Endothelial cell of umbilical vein (primary cell): ENCODE results near the gene MAP2K5. TPM values are rescaled to one million over a fixed set of nuclear protein-coding genes. Genes with fewer than 3 reads are reported as not detected.

Source experiments
- BruUV-seq: library from RNA; stranded (reverse); fragments of 400-500 nt; replicated peaks from 2 replicates; lab custom pipeline; 2021; lab: Mats Ljungman, UMichigan
- CTCF ChIA-PET: fragments of 300-600, 350-600 bp; sonication (Branson Sonifier 250); formaldehyde crosslinking; loops from one replicate; lab custom pipeline; 2021; ENCODE audit warnings: antibody characterized with exemption, inconsistent platforms; lab: Charles Lee
- POLR2A ChIA-PET: fragments of 300-600, 350-600 bp; sonication (Branson Sonifier 250); formaldehyde crosslinking; loops from one replicate; lab custom pipeline; 2021; ENCODE audit warnings: antibody characterized with exemption, inconsistent platforms; lab: Charles Lee
- DNase-seq: peaks from one replicate; pipeline ENCODE4 v3.0.0-alpha.2; 2011; ENCODE audit warnings: low read depth, low spot score
- FAIRE-seq: peaks from 2 replicates; lab custom pipeline; 2011; peaks lifted over from hg19 to GRCh38; lab: Jason Lieb, UNC
- H2AFZ ChIP-seq: 2 replicates; pipeline ENCODE4 v1.6.0; 2012; ENCODE audit warnings: low read depth, low read length, control low read depth, inconsistent platforms
- H3K27ac ChIP-seq: 2 replicates; pipeline ENCODE4 v1.5.1; 2011; ENCODE audit warnings: low read depth, mild to moderate bottlenecking, control low read depth, low read length, moderate library complexity; ENCODE audit not compliant: insufficient read depth
- H3K27me3 ChIP-seq, 2 experiments: 2 replicates each; pipeline versions ENCODE4 v1.6.0 to v1.6.1; 2011; ENCODE audit warnings: low read length in 2 of 2, mixed read lengths in 1 of 2; ENCODE audit not compliant: control insufficient read depth in 2 of 2, insufficient read depth in 2 of 2
- H3K36me3 ChIP-seq, 2 experiments: 2 replicates in 1 of 2; 3 replicates in 1 of 2; pipeline ENCODE4 v1.5.1; 2011; ENCODE audit warnings: low read length in 2 of 2, mild to moderate bottlenecking in 1 of 2, moderate library complexity in 1 of 2; ENCODE audit not compliant: control insufficient read depth in 2 of 2, insufficient read depth in 2 of 2; ENCODE audit errors: extremely low read depth in 1 of 2
- H3K4me1 ChIP-seq: 3 replicates; pipeline ENCODE4 v1.5.1; 2011; ENCODE audit warnings: mild to moderate bottlenecking, low read length; ENCODE audit not compliant: control insufficient read depth, insufficient read depth; ENCODE audit errors: extremely low read depth
- H3K4me2 ChIP-seq: 2 replicates; pipeline ENCODE4 v1.6.1; 2011; ENCODE audit warnings: low read length, control low read depth, mixed read lengths; ENCODE audit not compliant: insufficient read depth
- H3K4me3 ChIP-seq, 3 experiments: fragments of 200-600 bp in 1 of 3; sonication (generic), shearing (Covaris generic) in 1 of 3; replicated peaks in 1 of 3; 2 replicates each; pipeline ENCODE4 v1.5.1; 2011 to 2016; ENCODE audit warnings: control low read depth in 3 of 3, low read length in 3 of 3, mild to moderate bottlenecking in 2 of 3, inconsistent platforms in 1 of 3, low read depth in 1 of 3, moderate library complexity in 1 of 3; ENCODE audit not compliant: insufficient read depth in 1 of 3
- H3K79me2 ChIP-seq: 2 replicates; pipeline ENCODE4 v1.6.0; 2012; ENCODE audit warnings: low read length, inconsistent platforms; ENCODE audit not compliant: control insufficient read depth, insufficient read depth
- H3K9ac ChIP-seq: replicated peaks from 2 replicates; pipeline ENCODE3; 2011; ENCODE audit warnings: low read length, control low read depth; ENCODE audit not compliant: insufficient read depth; ENCODE audit errors: extremely low read depth
- H3K9me1 ChIP-seq: replicated peaks from 3 replicates; pipeline ENCODE4 v1.6.0; 2011; ENCODE audit warnings: mild to moderate bottlenecking, low read length; ENCODE audit not compliant: control insufficient read depth, insufficient read depth; ENCODE audit errors: extremely low read depth
- H3K9me3 ChIP-seq: replicated peaks from 2 replicates; pipeline ENCODE4 v1.5.1; 2012; ENCODE audit warnings: low read length, inconsistent platforms; ENCODE audit not compliant: control insufficient read depth, insufficient read depth
- H4K20me1 ChIP-seq: replicated peaks from 2 replicates; pipeline ENCODE3; 2011; ENCODE audit warnings: mild to moderate bottlenecking, low read length; ENCODE audit not compliant: control insufficient read depth, insufficient read depth; ENCODE audit errors: extremely low read depth
- EZH2 ChIP-seq: IDR thresholded peaks from 2 replicates; pipeline ENCODE4 v1.6.1; 2012; ENCODE audit warnings: borderline replicate concordance, low read depth, mild to moderate bottlenecking, moderate library complexity, low read length, inconsistent platforms; ENCODE audit not compliant: severe bottlenecking
- FOS ChIP-seq: IDR thresholded peaks from 2 replicates; pipeline ENCODE4 v1.6.1; 2011; ENCODE audit warnings: mild to moderate bottlenecking, low read length, moderate library complexity, borderline replicate concordance; ENCODE audit not compliant: insufficient read depth
- GATA2 ChIP-seq: IDR thresholded peaks from 2 replicates; pipeline ENCODE4 v1.7.0; 2011; ENCODE audit warnings: low read depth, mild to moderate bottlenecking, moderate library complexity, mixed read lengths, low read length; ENCODE audit not compliant: insufficient read length, insufficient read depth
- JUN ChIP-seq: IDR thresholded peaks from 2 replicates; pipeline ENCODE4 v1.6.1; 2011; ENCODE audit warnings: borderline replicate concordance, low read depth; ENCODE audit not compliant: insufficient read length, insufficient read depth
- MAX ChIP-seq: IDR thresholded peaks from 2 replicates; pipeline ENCODE4 v1.6.1; 2011; ENCODE audit not compliant: insufficient read depth, insufficient read length
- MYC ChIP-seq: IDR thresholded peaks from one replicate; pipeline ENCODE4 v1.6.1; 2011; ENCODE audit warnings: mild to moderate bottlenecking, low read depth, low read length
- POLR2A ChIP-seq: IDR thresholded peaks from 2 replicates; pipeline ENCODE4 v1.6.1; 2012; ENCODE audit warnings: low read depth, mild to moderate bottlenecking, control low read depth, low read length
- POLR2AphosphoS5 ChIP-seq: IDR thresholded peaks from 2 replicates; pipeline ENCODE4 v1.6.1; 2012; ENCODE audit warnings: low read depth, mild to moderate bottlenecking, control low read depth, low read length, moderate library complexity; ENCODE audit not compliant: insufficient read depth
- dilution Hi-C: fragments of 300-500 bp; cut with MboI; formaldehyde crosslinking; loops from one replicate; pipeline ENCODE4 v1.15.0; 2019; ENCODE audit warnings: low sequenced_read_pairs; ENCODE audit not compliant: extremely low pct_ligation_motif_present
- intact Hi-C: fragments of 100-400 bp; cut with micrococcal nuclease; formaldehyde crosslinking; loops from one replicate; pipeline ENCODE4 v1.10.0; 2022
- polyA plus RNA-seq, 4 experiments: library from polyadenylated mRNA; depleted of rRNA in 3 of 4; stranded (reverse) in 3 of 4; unstranded in 1 of 4; fragments of >200 nt; gene quantifications; 2 replicates each; pipeline versions ENCODE4 v1.2.1 to v1.2.3, GENCODE V29; 2011 to 2012; ENCODE audit warnings: missing spikeins in 1 of 4
- total RNA-seq: library from RNA; stranded (reverse); gene quantifications from 2 replicates; pipeline ENCODE4 v1.2.3, GENCODE V29; 2021
- TF ChIP-seq, protein P1 (sequence below), 2 donors: IDR thresholded peaks; 1 replicate in 1 of 2; 2 replicates in 1 of 2; pipeline ENCODE4 v1.5.1; 2011; ENCODE audit warnings: low read length in 2 of 2, mild to moderate bottlenecking in 2 of 2, moderate library complexity in 2 of 2, control low read depth in 1 of 2, inconsistent platforms in 1 of 2, low read depth in 1 of 2; ENCODE audit not compliant: insufficient read depth in 1 of 2; ENCODE audit errors: extremely low read depth in 1 of 2

The MAP2K5 gene
- total and polyA plus RNA-seq, 2 donors (not counting 3 experiments of a cell fraction or from before 2014, with no cell fraction given), result 4.9 to 24.7 TPM

DNA sequence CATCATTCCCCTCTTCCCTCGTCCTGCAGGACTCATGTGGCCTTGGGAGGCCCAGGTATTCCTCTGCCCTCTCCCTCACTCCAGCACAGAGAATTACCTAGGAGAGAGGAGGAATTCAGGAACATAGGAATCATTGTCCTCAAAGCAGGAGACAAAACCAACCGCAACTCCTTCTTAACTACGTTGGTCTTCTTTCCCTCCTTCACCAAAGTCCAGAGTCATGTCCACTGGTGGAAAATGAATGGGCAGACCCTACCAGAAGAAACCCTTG lies 227.8 kb downstream of the MAP2K5 start:
- H3K79me2 ChIP-seq, result no peaks in the 10 kb centered on the region
- H3K27me3 ChIP-seq, result no peaks in the 10 kb centered on the region
- FAIRE-seq, result no peak
- no peaks in the 10 kb centered on the region for H3K9me1 ChIP-seq
- H3K27ac ChIP-seq, result no peak overlapping the region
- ChIA-PET CTCF (no interaction called here), POLR2A (no interaction called here)
- H2AFZ ChIP-seq, result no peak overlapping the region
- no TSS peak for BruUV-seq
- no peaks in the 10 kb centered on the region for H3K9me3 ChIP-seq
- intact Hi-C loops (no loop called here), dilution Hi-C loops (no loop called here)
- peaks cover 0 to 2% of the 10 kb centered on the region in 2 experiments for H3K36me3 ChIP-seq
- H4K20me1 ChIP-seq, result no peaks in the 10 kb centered on the region
- no peaks in the 10 kb centered on the region for H3K4me1 ChIP-seq
- H3K9ac ChIP-seq, result no peak overlapping the region
- TF ChIP-seq FOS (no peak), MAX (no peak), POLR2AphosphoS5 (no peak), POLR2A (no peak), GATA2 (no peak), MYC (no peak), JUN (no peak), EZH2 (no peak)
- TF ChIP-seq, protein P1, sequence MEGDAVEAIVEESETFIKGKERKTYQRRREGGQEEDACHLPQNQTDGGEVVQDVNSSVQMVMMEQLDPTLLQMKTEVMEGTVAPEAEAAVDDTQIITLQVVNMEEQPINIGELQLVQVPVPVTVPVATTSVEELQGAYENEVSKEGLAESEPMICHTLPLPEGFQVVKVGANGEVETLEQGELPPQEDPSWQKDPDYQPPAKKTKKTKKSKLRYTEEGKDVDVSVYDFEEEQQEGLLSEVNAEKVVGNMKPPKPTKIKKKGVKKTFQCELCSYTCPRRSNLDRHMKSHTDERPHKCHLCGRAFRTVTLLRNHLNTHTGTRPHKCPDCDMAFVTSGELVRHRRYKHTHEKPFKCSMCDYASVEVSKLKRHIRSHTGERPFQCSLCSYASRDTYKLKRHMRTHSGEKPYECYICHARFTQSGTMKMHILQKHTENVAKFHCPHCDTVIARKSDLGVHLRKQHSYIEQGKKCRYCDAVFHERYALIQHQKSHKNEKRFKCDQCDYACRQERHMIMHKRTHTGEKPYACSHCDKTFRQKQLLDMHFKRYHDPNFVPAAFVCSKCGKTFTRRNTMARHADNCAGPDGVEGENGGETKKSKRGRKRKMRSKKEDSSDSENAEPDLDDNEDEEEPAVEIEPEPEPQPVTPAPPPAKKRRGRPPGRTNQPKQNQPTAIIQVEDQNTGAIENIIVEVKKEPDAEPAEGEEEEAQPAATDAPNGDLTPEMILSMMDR (IDR thresholded peaks at IDR 0.05; ENCODE audit: extremely low read depth in 1 of 2, insufficient read depth in 1 of 2, low read depth in 1 of 2, low read length in 2 of 2), result no peak
- H3K4me2 ChIP-seq, result no peak overlapping the region
- no peak for DNase-seq
- H3K4me3 ChIP-seq, result no peak overlapping the region
